Myocyte (in vitro differentiated cells): ENCODE results near the gene GCK. TPM values are rescaled to one million over a fixed set of nuclear protein-coding genes. Genes with fewer than 3 reads are reported as not detected.

Experiments
- DNase-seq: peaks from one replicate; pipeline ENCODE4 v3.0.0-alpha.2; 2012; ENCODE audit warnings: low read depth
- total RNA-seq: library from RNA; depleted of rRNA; stranded (reverse); fragments of >200 nt; gene quantifications from 2 replicates; pipeline ENCODE4 v1.2.3, GENCODE V29; 2014

The GCK gene
- total RNA-seq, 1 donor from 2014 or later = 0.13 TPM

DNA sequence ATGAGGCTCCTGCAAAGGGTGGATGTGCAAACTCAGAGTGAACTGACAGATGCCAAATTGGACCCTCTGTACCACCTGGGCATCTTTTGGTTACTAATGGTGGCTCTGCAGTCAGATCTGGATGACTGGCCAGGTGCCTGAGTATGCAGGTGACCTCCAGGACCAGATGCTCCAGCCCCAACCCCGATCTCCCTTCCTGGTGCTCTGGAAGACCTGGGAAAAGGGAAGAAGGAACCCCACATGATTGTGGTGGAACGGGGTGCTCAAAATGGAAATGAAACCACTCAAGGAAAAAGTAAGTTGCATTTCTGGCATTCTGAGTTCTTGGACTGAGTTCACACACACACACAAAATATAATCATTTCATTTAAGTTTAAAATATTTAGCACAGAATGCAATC is 94.9 kb downstream of the GCK start:
- DNase-seq = no peak

Other genes with a start within 250 kb of the GCK start
- not detected in 2 replicates for gene SPDYE1, start 191.5 kb downstream of the GCK start, total RNA-seq
- 112 and 153 TPM in 2 replicates for gene DBNL, start 144.7 kb downstream of the GCK start, total RNA-seq
- gene PGAM2, start 123.9 kb downstream of the GCK start, total RNA-seq = 62.5 and 81.2 TPM in 2 replicates
- gene POLM, start 106.9 kb downstream of the GCK start, total RNA-seq = 39.4 and 40.3 TPM in 2 replicates
- gene AEBP1, start 85.1 kb downstream of the GCK start, total RNA-seq = 0.75 and 1.2 TPM in 2 replicates
- gene POLD2, start 65.9 kb downstream of the GCK start, total RNA-seq = 199 and 211 TPM in 2 replicates
- gene MYL7, start 48.1 kb downstream of the GCK start, total RNA-seq = not detected in 2 replicates
- 153 and 155 TPM in 2 replicates for gene YKT6, start 11.5 kb upstream of the GCK start, total RNA-seq
- gene CAMK2B, start 136.2 kb upstream of the GCK start, total RNA-seq = 31.8 and 34.0 TPM in 2 replicates